Large intestine (tissue), 3 donors: ENCODE results near the gene PPP2R5E. TPM values are rescaled to one million over a fixed set of nuclear protein-coding genes. Genes with fewer than 3 reads are reported as not detected.
A peak's percentile ranks its signal among the peaks of the same experiment; 100 is the strongest.

Experiments
- DNase-seq, 2 donors: peaks; one replicate each; pipeline versions ENCODE4 v3.0.0 to v3.0.0-alpha.2; 2013
- H3K27ac ChIP-seq: one replicate; pipeline ENCODE4 v1.5.1; 2013; ENCODE audit warnings: low read length
- H3K27me3 ChIP-seq: 2 replicates; pipeline ENCODE4 v1.6.1; 2013; ENCODE audit warnings: low read length; ENCODE audit not compliant: control insufficient read depth, insufficient read depth
- H3K36me3 ChIP-seq: 2 replicates; pipeline ENCODE4 v1.6.1; 2013; ENCODE audit warnings: low read length; ENCODE audit not compliant: control insufficient read depth, insufficient read depth
- H3K4me1 ChIP-seq: one replicate; pipeline ENCODE4 v1.6.1; 2013; ENCODE audit warnings: low read length; ENCODE audit not compliant: control insufficient read depth, insufficient read depth
- H3K4me3 ChIP-seq: one replicate; pipeline ENCODE4 v1.5.1; 2013; ENCODE audit warnings: low read length
- H3K9me3 ChIP-seq: one replicate; pipeline ENCODE4 v1.6.1; 2013; ENCODE audit warnings: mild to moderate bottlenecking, low read depth, low read length, moderate library complexity; ENCODE audit not compliant: control insufficient read depth
- WGBS: methylation state at CpG from one replicate; pipeline ENCODE4 v1.1.5; 2013; ENCODE audit warnings: low lambda C conversion rate; ENCODE audit not compliant: insufficient coverage; 5-methylcytosine and 5-hydroxymethylcytosine counted together
- polyA plus RNA-seq: library from polyadenylated mRNA; unstranded; fragments of 120-200 nt; gene quantifications from one replicate; pipeline ENCODE4 v1.2.1, GENCODE V29; 2013

The PPP2R5E gene
- polyA plus RNA-seq, 1 donor = 22.4 TPM

DNA sequence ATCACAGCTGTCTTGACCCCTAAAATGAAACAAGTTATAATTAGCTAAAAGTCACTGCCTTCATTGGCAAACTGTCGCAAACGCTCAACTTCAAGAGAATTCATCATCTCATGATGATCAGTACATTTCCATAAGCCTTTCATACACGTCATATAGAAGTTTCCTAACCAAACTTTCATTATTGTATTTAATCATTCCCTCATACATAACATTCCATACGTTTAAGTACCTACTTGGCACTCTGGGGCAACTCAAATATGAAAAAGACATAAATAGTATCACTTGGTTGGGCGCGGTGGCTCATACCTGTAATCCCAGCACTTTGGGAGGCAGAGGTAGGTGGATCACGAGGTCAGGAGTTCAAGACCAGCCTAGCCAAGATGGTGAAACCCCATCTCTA lies 12.4 kb upstream of the PPP2R5E start:
- 100% methylated on average over 2 of the region's 7 CpGs for WGBS
- DNase-seq = no peak
- H3K9me3 ChIP-seq = no peaks in the 10 kb centered on the region
- no peak overlapping the region for H3K27ac ChIP-seq
- no peak overlapping the region for H3K4me3 ChIP-seq
- H3K4me1 ChIP-seq = no peaks in the 10 kb centered on the region
- no peaks in the 10 kb centered on the region for H3K36me3 ChIP-seq
- H3K27me3 ChIP-seq = no peaks in the 10 kb centered on the region

- H3K4me3 ChIP-seq = no peak overlapping the region
- no peaks in the 10 kb centered on the region for H3K4me1 ChIP-seq
- H3K27ac ChIP-seq = no peak overlapping the region
- WGBS = no CpG with 5 or more reads among the region's 3 CpGs
- no peaks in the 10 kb centered on the region for H3K36me3 ChIP-seq
- H3K27me3 ChIP-seq = no peaks in the 10 kb centered on the region
- no peaks in the 10 kb centered on the region for H3K9me3 ChIP-seq
- DNase-seq = no peak
Observed at GRCh38 chr14:63551332-63551731, 8.2 kb upstream of the PPP2R5E start.

DNA sequence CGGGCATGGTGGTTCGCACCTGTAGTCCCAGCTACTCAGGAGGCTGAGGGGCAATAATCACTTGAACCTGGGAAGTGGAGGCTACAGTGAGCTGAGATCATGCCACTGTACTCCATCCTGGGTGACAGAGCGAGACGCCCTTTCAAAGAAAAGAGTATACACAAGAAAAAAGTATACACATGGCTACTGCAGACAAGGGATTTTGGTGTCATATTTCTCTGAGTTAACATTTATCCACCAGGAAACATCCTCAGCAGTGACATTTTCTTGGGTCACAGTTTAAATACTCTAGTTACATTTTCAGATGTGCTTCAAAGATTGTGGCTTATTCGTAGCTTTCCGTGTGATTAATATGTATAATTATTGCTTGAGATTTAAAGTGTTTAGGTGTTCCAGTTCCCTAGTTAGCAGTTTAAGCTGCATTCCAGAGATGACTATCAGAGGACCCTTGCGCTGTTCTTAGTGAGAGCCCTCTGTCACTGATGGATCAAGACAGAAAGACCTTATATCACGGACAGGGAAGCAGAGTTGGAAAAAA lies 4.7 kb upstream of the PPP2R5E start:
- DNase-seq = no peak
- H3K27me3 ChIP-seq = no peaks in the 10 kb centered on the region
- H3K4me3 ChIP-seq = no peak overlapping the region
- H3K27ac ChIP-seq = no peak overlapping the region
- no peaks in the 10 kb centered on the region for H3K4me1 ChIP-seq
- no peaks in the 10 kb centered on the region for H3K9me3 ChIP-seq
- 40% methylated on average over 1 of the region's 8 CpGs for WGBS
- no peaks in the 10 kb centered on the region for H3K36me3 ChIP-seq

DNA sequence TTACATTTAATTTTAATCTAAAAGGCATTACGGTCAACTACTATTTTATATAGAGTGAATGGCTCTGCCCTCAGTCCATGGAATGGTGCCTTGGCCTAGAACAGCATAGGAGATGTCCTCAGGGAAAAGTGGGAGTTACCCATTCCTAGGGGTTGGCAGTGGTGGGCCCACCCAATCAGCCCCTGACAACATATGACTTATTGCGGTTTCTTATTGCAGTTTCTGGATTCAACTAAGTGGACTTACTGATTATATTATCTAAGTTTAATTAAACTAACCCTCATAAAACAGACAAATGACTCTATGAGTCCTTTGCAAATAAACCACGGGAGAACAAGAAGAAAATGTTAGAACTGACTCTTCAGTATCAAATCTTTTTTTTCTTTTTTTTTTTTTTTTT lies 2.3 kb upstream of the PPP2R5E start:
- WGBS = 63% methylated on average over 1 of the region's 3 CpGs
- H3K27me3 ChIP-seq = no peaks in the 10 kb centered on the region

DNA sequence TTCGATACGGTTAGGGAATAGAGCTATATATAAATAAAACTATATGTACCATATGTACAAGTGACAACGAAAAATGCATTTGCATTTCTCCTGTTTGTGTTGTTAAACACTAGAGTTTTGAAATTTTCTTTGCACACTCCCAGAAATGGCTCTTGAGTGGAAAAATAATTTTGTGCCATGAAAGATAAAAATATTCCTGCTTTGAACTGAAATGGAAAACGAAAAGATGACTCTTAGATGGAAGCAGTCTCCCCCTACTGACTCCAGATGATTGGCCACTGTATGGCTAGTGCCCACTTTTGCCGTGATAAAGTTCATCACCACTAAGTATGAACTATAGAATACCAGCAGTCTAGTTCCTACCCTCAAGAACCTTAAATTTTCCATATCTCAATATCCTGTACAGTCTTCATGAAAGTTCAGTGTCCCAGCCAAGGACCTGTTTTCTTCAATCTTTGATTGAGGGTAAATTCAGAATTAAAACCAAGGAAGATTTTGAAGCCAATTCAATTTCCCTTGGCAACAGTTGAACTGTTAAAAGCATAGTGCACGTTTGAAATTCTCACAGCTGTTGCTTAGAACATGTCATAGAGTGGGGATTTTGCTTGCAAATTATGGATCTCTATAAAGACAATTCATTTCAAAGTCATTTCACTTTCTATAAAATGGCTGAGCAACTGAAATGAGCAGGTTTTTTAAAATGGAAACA lies 1.6 kb upstream of the PPP2R5E start:
- no peak overlapping the region for H3K27ac ChIP-seq
- H3K9me3 ChIP-seq = no peaks in the 10 kb centered on the region
- no peak overlapping the region for H3K4me3 ChIP-seq

More for the DNA sequence above, 2.3 kb upstream of the PPP2R5E start:
- no peak overlapping the region for H3K27ac ChIP-seq
- H3K36me3 ChIP-seq = no peaks in the 10 kb centered on the region
- DNase-seq = no peak
- H3K9me3 ChIP-seq = no peaks in the 10 kb centered on the region
- no peak overlapping the region for H3K4me3 ChIP-seq
- H3K4me1 ChIP-seq = peaks cover 4% of the 10 kb centered on the region

DNA sequence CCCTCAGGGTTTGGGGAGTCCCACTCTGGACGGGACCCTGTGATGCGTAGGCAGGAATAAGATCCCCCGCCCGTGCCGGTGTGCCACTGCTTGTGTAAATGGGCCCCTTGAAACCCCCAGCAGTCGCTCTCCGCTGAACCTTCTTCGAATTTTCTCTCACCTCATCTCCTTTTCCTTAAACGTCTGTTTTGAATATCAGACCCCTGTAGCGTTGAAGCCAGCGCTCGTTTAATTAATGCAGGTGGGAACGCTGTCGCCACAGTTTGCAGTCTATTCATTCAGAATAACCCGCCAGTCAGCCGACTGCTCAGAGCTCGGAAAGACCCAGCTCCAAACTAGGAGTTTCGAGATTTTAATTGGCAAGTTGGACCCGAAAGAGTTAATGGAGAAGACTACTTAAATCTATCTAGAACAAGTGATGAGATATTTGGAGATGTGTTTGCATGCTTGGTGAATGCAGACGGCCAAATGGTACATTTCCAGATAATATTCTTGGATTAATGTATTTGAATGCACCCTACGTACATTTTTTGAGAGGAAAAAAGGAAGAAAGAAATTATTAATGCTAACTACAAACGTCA lies 739 bp upstream of the PPP2R5E start:
- no peaks in the 10 kb centered on the region for H3K27me3 ChIP-seq
- peaks cover 4% of the 10 kb centered on the region for H3K4me1 ChIP-seq
- no peak for DNase-seq
- no peaks in the 10 kb centered on the region for H3K9me3 ChIP-seq
- H3K36me3 ChIP-seq = peaks cover 7% of the 10 kb centered on the region
- WGBS = 6% methylated on average over 2 of the region's 22 CpGs
- H3K27ac ChIP-seq = peak overlapping the region; percentile 68
- H3K4me3 ChIP-seq = peak overlapping the region; percentile 93

More for the DNA sequence above, 1.6 kb upstream of the PPP2R5E start:
- Histone ChIP-seq H3K36me3 (peaks cover 1% of the 10 kb centered on the region), H3K4me1 (peaks cover 4% of the 10 kb centered on the region), H3K27me3 (no peaks in the 10 kb centered on the region)
- WGBS = 70% methylated on average over 3 of the region's 6 CpGs
- DNase-seq = no peak

GRCh38 chr14:63542231-63542999 lies 762 bp downstream of the PPP2R5E start:
- Histone ChIP-seq H3K27ac (peak overlapping the region; percentile 91), H3K36me3 (peaks cover 18% of the 10 kb centered on the region), H3K4me1 (peaks cover 4% of the 10 kb centered on the region), H3K9me3 (no peaks in the 10 kb centered on the region), H3K27me3 (no peaks in the 10 kb centered on the region), H3K4me3 (peak overlapping the region; percentile 93)
- DNase-seq = peak; percentile 16 to 55
- no CpG with 5 or more reads among the region's 46 CpGs for WGBS

DNA sequence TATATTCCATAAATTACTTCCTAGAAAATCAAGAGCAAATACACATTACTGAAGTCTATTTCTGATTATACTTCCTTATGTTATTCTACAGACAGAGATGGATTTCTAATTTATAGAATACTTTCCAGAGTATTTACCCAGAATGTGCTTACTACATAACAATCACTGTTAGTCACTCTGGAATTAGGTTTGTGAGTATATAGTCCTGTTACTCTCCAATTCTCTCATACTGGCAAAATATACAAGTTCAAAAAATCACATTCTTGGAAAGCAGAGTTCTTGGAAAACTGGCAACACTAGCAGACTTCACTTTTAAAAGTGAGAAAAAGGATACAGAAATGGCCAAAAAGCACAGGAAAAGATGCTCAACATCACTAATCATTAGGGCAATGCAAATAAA lies 7.3 kb downstream of the PPP2R5E start:
- H3K9me3 ChIP-seq = no peaks in the 10 kb centered on the region

GRCh38 chr14:63533474-63533873 lies 9.7 kb downstream of the PPP2R5E start:
- no peak overlapping the region for H3K4me3 ChIP-seq
- no peak for DNase-seq
- H3K9me3 ChIP-seq = no peaks in the 10 kb centered on the region
- H3K27ac ChIP-seq = no peak overlapping the region
- no peaks in the 10 kb centered on the region for H3K27me3 ChIP-seq
- peaks cover 32% of the 10 kb centered on the region for H3K36me3 ChIP-seq
- 98% methylated on average over 7 of the region's 15 CpGs for WGBS
- no peaks in the 10 kb centered on the region for H3K4me1 ChIP-seq

More for the DNA sequence above, 7.3 kb downstream of the PPP2R5E start:
- H3K27ac ChIP-seq = no peak overlapping the region
- DNase-seq = no peak
- H3K4me1 ChIP-seq = no peaks in the 10 kb centered on the region
- peaks cover 42% of the 10 kb centered on the region for H3K36me3 ChIP-seq
- H3K27me3 ChIP-seq = no peaks in the 10 kb centered on the region
- no peak overlapping the region for H3K4me3 ChIP-seq

GRCh38 chr14:63524537-63525155 lies 18.5 kb downstream of the PPP2R5E start:
- H3K4me1 ChIP-seq = no peaks in the 10 kb centered on the region
- WGBS = 33% methylated on average over 1 of the region's 12 CpGs
- peaks cover 9% of the 10 kb centered on the region for H3K36me3 ChIP-seq
- no peaks in the 10 kb centered on the region for H3K27me3 ChIP-seq
- no peak overlapping the region for H3K27ac ChIP-seq
- H3K4me3 ChIP-seq = no peak overlapping the region
- DNase-seq = peak; percentile 24 to 42
- peaks cover 5% of the 10 kb centered on the region for H3K9me3 ChIP-seq
